Kidney (tissue), 11 donors: Measurements from ENCODE around the gene OR2T11. TPM values are rescaled to one million over a fixed set of nuclear protein-coding genes. Genes with fewer than 3 reads are reported as not detected.
"Not testable (repeated sequence)": the region's sequence is repeated elsewhere in the genome, so short reads cannot be mapped to it uniquely, and the experiment has no call there.

Experiments used
- DNase-seq, 5 donors: peaks; one replicate each; pipeline ENCODE4 v3.0.0-alpha.2; 2013 to 2020
- FAIRE-seq: peaks from 2 replicates; lab custom pipeline; 2012; peaks lifted over from hg19 to GRCh38; lab: Jason Lieb, UNC
- H3K27ac ChIP-seq, 2 donors: one replicate each; pipeline ENCODE4 v1.7.0; 2013; ENCODE audit warnings: low read depth in 2 of 2, low read length in 2 of 2, inconsistent platforms in 1 of 2
- H3K27me3 ChIP-seq: one replicate; pipeline ENCODE4 v1.7.1; 2013; ENCODE audit warnings: low read length, inconsistent platforms; ENCODE audit not compliant: control insufficient read depth, insufficient read depth
- H3K36me3 ChIP-seq, 3 donors: one replicate each; pipeline versions ENCODE4 v1.7.0 to v1.7.1; 2013; ENCODE audit warnings: low read length in 3 of 3, control low read depth in 1 of 3, inconsistent platforms in 1 of 3; ENCODE audit not compliant: insufficient read depth in 3 of 3, control insufficient read depth in 2 of 3
- H3K4me1 ChIP-seq, 3 donors: one replicate each; pipeline versions ENCODE4 v1.7.0 to v1.7.1; 2013; ENCODE audit warnings: low read length in 3 of 3, inconsistent platforms in 1 of 3, low read depth in 1 of 3; ENCODE audit not compliant: control insufficient read depth in 2 of 3, insufficient read depth in 2 of 3
- H3K4me3 ChIP-seq, 3 donors: one replicate each; pipeline versions ENCODE4 v1.7.0 to v1.8.1; 2013; ENCODE audit warnings: low read length in 3 of 3, control low read depth in 1 of 3, inconsistent platforms in 1 of 3
- H3K9ac ChIP-seq, 3 donors: one replicate each; pipeline versions ENCODE4 v1.7.0 to v1.7.1; 2013; ENCODE audit warnings: low read length in 3 of 3, control low read depth in 1 of 3, inconsistent platforms in 1 of 3
- H3K9me3 ChIP-seq, 3 donors: one replicate each; pipeline versions ENCODE4 v1.7.0 to v1.7.1; 2013; ENCODE audit warnings: low read length in 3 of 3, control low read depth in 1 of 3, inconsistent platforms in 1 of 3; ENCODE audit not compliant: control insufficient read depth in 2 of 3, insufficient read depth in 1 of 3
- intact Hi-C: fragments of 100-400 bp; cut with DNase I; formaldehyde crosslinking; loops from one replicate; pipeline ENCODE4 v1.11.1; 2022
- polyA plus RNA-seq: library from polyadenylated mRNA; stranded (reverse); fragments of 350-450 nt; fragmentation: Illumina TruSeq; extraction: RNeasy Lipid Tissue Mini Kit (QIAGEN cat#74804); gene quantifications from one replicate; pipeline ENCODE4 v1.2.3, GENCODE V29; 2014; ENCODE audit warnings: low read depth, low replicate concordance; ENCODE audit not compliant: insufficient read depth
- total RNA-seq: library from RNA; stranded (reverse); fragmentation: NEBNext Ultra II Directional; extraction: Animal tissue kit (Norgen Biotek cat#: 25700); gene quantifications from one replicate; pipeline ENCODE4 v1.2.1, GENCODE V29; 2021
- donor health status: control.
- donor health status: control.
- donor health status: DM: yes; HTN: yes; CAD: no.
- donor health status: Normal renal cell carcinoma (clear cell type).

OR2T11 gene
- total and polyA plus RNA-seq, 2 donors from 2014 or later: 0.57 TPM; not detected in 1

DNA sequence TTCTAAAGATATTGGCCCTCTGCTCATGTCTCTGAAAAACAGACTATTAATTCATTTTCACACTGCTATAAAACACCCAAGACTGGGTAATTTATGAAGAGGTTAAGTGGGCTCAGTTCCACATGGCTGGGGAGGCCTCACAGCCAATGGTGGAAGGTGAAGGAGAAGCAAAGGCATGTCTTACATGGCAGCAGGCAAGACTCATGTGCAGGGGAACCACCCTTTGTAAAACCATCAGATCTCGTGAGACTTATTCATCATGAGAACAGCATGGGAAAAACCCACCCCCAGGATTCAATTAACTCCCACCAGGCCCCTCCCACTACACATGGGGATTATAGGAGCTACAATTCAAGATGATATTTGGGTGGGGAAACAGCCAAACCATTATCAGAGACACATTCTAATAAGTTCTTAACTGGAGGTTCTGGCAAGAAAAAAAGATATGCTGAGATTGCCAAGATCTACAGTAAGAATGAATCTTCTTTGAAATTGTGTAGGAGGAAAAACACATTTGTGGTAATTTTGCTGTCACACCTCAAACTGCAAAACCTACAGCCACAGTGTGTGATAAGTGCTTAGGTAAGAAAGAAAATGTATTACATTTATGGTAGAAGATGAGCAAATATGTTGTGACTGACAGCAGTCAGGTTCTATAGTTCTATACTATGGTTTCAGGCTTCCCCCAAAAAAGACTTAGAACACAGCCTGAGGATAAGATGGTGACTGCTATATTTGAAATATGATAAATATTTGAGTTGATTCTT lies 14.1 kb upstream of the OR2T11 start:
- H3K9ac ChIP-seq, H3K4me1 ChIP-seq, H3K36me3 ChIP-seq, H3K27me3 ChIP-seq, H3K4me3 ChIP-seq, H3K9me3 ChIP-seq, intact Hi-C loops, FAIRE-seq, DNase-seq, H3K27ac ChIP-seq: not testable (repeated sequence)

DNA sequence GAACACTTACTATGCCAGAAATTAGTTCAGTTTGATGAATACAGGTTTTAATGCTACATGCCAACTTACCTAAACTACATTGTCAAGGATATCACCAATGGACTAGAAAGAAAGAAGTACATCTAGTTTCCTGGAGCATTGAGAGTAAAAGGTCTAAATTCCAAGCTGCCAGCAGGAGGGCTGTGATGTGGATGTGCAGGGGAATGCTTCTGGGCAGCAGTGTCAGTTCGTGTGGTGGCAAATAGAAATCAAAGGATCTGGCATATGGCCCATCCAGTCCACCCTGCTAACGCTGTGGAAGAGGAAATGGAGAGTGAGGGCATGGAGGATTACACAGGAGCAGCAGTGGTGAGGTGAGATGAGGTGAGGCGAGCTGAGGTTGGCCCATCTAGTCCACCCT lies 10.3 kb upstream of the OR2T11 start, which contains the start of gene OR2T35:
OR2T35 (minus strand) TSS at position 101 of the 400 bp plus-strand sequence. CDS start 6,020 bp downstream, outside the sequence.
- H3K9ac ChIP-seq, H3K4me1 ChIP-seq, intact Hi-C loops, H3K27me3 ChIP-seq, FAIRE-seq, H3K9me3 ChIP-seq, DNase-seq, H3K27ac ChIP-seq, H3K36me3 ChIP-seq: not testable (repeated sequence)
- peak within 1 kb of the TSS in 1 of 3 donors; percentile 35 for H3K4me3 ChIP-seq

DNA sequence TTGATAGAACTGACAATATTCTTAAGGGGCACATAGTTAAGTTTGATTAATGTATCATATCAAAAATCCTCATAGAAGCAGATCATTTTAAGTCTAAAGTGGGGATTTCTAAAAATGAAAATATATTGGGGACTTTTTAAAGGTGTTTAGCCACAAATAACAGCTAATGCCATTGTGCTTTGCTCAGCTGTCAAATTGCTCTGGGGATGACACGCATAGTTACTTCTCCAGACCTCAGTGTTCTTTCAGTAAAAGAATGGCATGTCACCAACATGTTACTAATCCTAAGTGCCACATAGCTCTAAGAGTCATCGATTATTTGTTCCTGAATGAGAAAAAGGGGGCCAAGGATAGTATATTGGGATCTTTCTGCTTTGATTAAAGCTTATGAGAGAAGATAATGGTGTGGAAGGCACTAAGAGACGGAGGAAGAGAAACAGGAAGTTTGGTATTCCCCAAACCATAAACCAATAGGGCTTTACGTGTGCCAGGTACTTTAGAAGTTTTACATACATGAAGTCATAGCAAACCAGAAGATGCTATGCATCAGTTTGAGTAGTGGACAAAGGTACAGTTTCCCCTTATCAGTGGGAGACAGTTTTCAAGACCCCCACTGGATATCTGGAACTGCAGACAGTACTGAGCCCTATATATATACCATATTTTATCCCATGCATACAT lies 8.2 kb upstream of the OR2T11 start:
- not testable (repeated sequence) for FAIRE-seq

DNA sequence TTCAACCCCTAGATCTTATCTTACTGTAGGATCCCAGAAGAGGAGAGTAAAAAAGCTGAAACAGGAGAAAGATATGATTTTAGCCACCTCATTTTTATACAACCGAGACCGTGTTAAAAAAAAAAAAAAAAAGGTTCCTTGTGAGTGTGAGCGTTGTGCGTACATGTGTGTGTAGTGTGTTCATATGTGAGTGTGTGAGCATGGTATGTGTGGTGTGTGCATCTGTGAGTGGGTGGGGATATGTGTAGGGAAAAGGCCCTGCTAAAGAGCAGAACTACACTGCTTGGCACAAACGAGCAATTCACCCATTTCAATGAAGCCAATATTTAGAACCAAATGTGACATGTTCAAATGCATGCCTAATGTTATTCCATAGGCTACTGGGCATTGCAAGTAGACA lies 6.7 kb upstream of the OR2T11 start:
- not testable (repeated sequence) for FAIRE-seq

More for the DNA sequence above, 8.2 kb upstream of the OR2T11 start:
- intact Hi-C loops, H3K27me3 ChIP-seq, H3K27ac ChIP-seq, H3K9ac ChIP-seq, H3K9me3 ChIP-seq, DNase-seq, H3K36me3 ChIP-seq, H3K4me3 ChIP-seq, H3K4me1 ChIP-seq: not testable (repeated sequence)

DNA sequence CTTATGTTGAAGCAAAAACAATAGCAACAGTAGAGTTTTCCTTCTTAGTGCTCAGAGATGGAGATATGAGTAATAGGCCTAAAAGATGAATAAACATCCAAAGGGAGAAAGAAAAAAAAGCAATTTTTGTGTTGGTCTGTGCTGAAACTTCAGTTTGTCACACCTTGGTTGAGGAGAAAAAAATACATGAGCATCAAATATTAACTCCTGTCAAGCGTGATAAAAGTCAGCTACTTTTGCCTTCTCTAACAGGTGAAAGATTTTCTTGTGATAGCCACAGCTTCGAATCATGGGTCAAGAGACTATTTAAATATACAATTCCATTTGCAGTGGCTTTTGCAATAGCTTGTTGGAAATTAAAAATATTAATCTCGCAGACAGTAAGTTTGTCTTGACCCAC lies 6.0 kb upstream of the OR2T11 start:
- H3K27me3 ChIP-seq, FAIRE-seq, H3K4me3 ChIP-seq, H3K9me3 ChIP-seq, H3K9ac ChIP-seq, H3K27ac ChIP-seq, H3K36me3 ChIP-seq, H3K4me1 ChIP-seq, DNase-seq, intact Hi-C loops: not testable (repeated sequence)

More for the DNA sequence above, 6.7 kb upstream of the OR2T11 start:
- DNase-seq, H3K9ac ChIP-seq, H3K4me1 ChIP-seq, H3K36me3 ChIP-seq, H3K27me3 ChIP-seq, H3K4me3 ChIP-seq, H3K9me3 ChIP-seq, intact Hi-C loops, H3K27ac ChIP-seq: not testable (repeated sequence)

DNA sequence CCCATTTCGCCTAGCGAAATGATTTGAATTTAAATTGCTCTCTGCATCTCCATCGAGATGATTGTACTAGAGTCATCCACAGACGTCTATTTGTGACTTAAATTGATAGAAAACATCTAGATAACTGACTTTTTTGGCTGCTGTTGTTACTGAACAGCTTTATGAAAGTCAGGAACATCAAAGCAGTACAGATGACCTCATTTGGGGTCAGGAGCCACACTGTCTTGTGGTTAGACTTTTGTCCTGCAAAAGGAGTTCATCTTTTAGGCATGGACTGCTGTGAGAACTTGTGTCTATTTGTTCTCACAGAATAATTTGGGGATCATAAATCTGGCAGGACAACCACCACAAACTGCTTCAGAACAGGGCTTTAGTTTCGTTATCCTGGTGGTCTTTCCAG lies 4.8 kb upstream of the OR2T11 start:
- FAIRE-seq, intact Hi-C loops: not testable (repeated sequence)

DNA sequence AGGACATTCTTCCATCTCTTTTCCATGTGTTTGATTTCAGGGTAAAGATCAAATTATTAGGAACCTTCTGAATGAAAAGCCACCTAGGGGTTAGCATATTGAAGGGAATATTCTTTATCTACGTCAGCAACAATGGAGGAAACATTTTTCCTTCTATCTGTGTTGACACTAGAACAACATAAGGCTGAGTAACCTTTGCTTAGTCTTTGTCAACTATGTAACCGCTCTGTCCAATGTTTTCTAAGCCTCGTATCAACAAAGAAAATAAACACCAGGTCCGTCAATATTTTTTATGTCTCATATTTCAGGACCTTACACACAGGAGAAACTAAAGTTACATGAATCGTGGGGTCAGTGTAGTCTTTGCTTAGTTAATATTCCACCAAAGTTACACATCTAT lies 1.7 kb upstream of the OR2T11 start:
- H3K27me3 ChIP-seq, H3K4me1 ChIP-seq, FAIRE-seq, H3K36me3 ChIP-seq, H3K9ac ChIP-seq, H3K9me3 ChIP-seq, intact Hi-C loops, H3K4me3 ChIP-seq, H3K27ac ChIP-seq, DNase-seq: not testable (repeated sequence)

More for the DNA sequence above, 4.8 kb upstream of the OR2T11 start:
- H3K27me3 ChIP-seq, H3K4me3 ChIP-seq, H3K27ac ChIP-seq, H3K9ac ChIP-seq, H3K36me3 ChIP-seq, H3K4me1 ChIP-seq, H3K9me3 ChIP-seq, DNase-seq: not testable (repeated sequence)
